ENCODE data around the gene SRSF8. TPM values are rescaled to one million over a fixed set of nuclear protein-coding genes. Genes with fewer than 3 reads are reported as not detected.

SRSF8 gene
- total and polyA plus RNA-seq, 8 donors = 17.3 to 35.9 (median 27.1) TPM

DNA sequence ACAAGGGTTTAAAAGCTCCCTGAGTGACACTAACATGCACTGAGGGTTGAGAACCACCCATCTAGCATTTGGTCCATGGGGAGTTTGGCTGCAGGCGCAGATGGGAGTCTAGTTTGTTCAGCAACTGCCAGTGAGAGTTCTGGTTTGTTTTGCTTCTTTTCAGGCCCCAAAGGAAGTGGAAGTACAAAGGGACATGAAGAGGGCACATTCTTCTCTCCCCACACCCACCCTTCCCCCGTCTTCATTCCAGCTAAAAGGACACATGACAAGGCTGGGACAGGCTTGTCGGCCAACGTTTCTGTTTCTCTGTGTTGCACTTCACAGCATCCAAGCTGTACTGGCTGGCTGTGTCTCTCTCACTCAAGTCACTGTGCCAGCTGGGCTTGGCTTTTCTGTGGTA is 14.7 kb downstream of the SRSF8 start:
- 61 to 68% methylated on average over 4 of the region's 4 CpGs for WGBS, 2 donors
- H3K4me1 ChIP-seq = peaks cover 0 to under 1% (median under 1%) of the 10 kb centered on the region in 3 donors
- H3K9me3 ChIP-seq = no peaks in the 10 kb centered on the region
- no peak overlapping the region for H3K27ac ChIP-seq
- no peak overlapping the region for H3K4me3 ChIP-seq
- no peak for ATAC-seq
- no peak for FAIRE-seq
- TF ChIP-seq, protein P1, sequence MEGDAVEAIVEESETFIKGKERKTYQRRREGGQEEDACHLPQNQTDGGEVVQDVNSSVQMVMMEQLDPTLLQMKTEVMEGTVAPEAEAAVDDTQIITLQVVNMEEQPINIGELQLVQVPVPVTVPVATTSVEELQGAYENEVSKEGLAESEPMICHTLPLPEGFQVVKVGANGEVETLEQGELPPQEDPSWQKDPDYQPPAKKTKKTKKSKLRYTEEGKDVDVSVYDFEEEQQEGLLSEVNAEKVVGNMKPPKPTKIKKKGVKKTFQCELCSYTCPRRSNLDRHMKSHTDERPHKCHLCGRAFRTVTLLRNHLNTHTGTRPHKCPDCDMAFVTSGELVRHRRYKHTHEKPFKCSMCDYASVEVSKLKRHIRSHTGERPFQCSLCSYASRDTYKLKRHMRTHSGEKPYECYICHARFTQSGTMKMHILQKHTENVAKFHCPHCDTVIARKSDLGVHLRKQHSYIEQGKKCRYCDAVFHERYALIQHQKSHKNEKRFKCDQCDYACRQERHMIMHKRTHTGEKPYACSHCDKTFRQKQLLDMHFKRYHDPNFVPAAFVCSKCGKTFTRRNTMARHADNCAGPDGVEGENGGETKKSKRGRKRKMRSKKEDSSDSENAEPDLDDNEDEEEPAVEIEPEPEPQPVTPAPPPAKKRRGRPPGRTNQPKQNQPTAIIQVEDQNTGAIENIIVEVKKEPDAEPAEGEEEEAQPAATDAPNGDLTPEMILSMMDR (IDR thresholded peaks at IDR 0.05) = no peak
- DNase-seq = no peak
- H3K27me3 ChIP-seq = no peaks in the 10 kb centered on the region
- intact Hi-C loops (cut with DNase I) = loop anchor here in 1 of 3 donors (10.0 kb wide), 1 partner anchor 63 kb away; no protein-coding TSS in a partner anchor
- H3K36me3 ChIP-seq = no peaks in the 10 kb centered on the region

DNA sequence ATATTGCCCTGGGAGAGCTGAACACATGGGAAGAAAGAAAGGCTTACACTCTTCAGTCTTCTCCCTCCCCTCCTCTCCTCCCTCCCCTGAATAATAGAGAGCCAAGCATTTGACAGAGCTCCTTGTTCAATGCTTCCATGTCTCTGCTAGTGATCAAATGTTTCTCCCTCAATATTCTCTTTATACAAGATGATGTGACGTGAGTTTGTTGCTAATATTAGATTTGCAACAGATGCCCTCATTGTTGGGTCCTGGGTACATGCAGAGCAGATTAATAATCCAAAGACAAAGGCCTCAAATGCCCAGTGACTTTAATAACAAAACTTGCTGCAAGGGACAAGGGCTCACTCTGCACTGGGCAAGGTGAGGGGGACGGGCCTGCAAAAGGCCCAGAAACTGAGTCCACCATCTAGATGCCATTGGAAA is 15.9 kb downstream of the SRSF8 start:
- FAIRE-seq = no peak
- TF ChIP-seq, protein P1 (IDR thresholded peaks at IDR 0.05) = no peak
- ATAC-seq = no peak
- DNase-seq = no peak
- Histone ChIP-seq H3K4me1 (no peaks in the 10 kb centered on the region), H3K27me3 (no peaks in the 10 kb centered on the region), H3K27ac (no peak overlapping the region), H3K9me3 (no peaks in the 10 kb centered on the region), H3K4me3 (no peak overlapping the region), H3K36me3 (no peaks in the 10 kb centered on the region)
- WGBS, 2 donors = 79 to 86% methylated on average over 2 of the region's 2 CpGs
- intact Hi-C loops (cut with DNase I) = loop anchor here in 1 of 3 donors (10.0 kb wide), 1 partner anchor 62 kb away; no protein-coding TSS in a partner anchor

DNA sequence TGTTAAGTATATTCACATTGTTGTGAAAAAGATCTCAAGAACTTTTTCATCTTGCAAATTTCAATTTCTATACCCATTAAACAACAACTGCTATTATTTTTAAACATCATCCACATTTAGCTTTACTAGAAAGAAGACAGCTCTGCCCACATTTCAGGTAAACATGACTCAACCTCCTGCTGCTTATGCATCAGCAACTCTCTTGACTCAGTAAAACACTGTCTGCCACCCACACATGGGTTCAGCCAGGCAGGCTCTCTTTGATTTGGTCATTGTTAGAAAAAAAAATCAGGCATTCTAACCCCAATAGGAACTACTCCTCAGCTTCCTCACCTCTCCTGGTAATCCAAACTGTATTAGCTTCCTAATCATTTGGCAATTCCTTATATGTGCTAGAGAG is 17.8 kb downstream of the SRSF8 start:
- intact Hi-C loops (cut with DNase I) = loop anchor here in 1 of 3 donors (10.0 kb wide), 1 partner anchor 60 kb away; no protein-coding TSS in a partner anchor
- H3K27ac ChIP-seq = no peak overlapping the region
- ATAC-seq (peak in 1 of 4 donors; percentile 50), FAIRE-seq (no peak), DNase-seq (no peak)
- H3K4me1 ChIP-seq = no peaks in the 10 kb centered on the region
- TF ChIP-seq, protein P1 (IDR thresholded peaks at IDR 0.05) = no peak
- no peak overlapping the region for H3K4me3 ChIP-seq
- no peaks in the 10 kb centered on the region for H3K9me3 ChIP-seq
- H3K27me3 ChIP-seq = no peaks in the 10 kb centered on the region
- no peaks in the 10 kb centered on the region for H3K36me3 ChIP-seq

DNA sequence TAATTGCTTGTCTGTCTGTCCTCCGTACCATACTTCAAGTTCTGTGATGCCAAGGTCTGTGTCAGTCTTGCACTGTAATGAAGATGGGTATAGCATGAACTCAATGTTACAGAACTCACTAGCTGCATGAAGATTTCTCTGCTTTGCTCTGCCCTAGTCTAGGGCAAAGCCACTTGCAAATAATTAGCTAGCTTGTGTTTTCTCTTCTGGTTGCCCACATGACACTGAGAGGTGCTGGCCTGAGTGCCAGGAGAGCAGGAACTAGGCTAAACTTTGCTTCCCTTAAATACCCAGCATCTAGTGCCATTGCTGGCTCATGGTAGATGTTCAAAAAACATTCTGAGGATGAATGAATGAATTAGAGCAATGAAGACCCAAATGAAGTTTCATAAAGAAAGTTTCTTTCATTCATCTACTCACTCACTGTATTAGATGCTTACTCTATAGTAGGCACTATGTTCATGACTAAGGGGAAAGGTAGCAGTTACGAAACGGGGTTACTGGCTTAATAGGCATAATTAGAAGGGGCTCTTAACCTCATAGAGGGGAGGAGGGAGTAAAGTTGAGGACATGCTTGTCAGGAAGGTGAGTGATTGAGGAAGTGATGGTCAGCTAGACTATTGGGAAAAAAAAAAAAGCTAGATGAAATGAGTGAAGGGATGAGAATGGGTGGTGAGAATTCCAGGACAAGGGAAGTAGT is 18.5 kb downstream of the SRSF8 start:
- no peaks in the 10 kb centered on the region for H3K36me3 ChIP-seq
- H3K4me3 ChIP-seq = no peak overlapping the region
- intact Hi-C loops (cut with DNase I) = loop anchor here in 1 of 3 donors (10.0 kb wide), 1 partner anchor 60 kb away; no protein-coding TSS in a partner anchor
- no peaks in the 10 kb centered on the region for H3K27me3 ChIP-seq
- TF ChIP-seq, protein P1 (IDR thresholded peaks at IDR 0.05) = no peak
- WGBS, 2 donors = 66 to 86% methylated on average over 3 of the region's 3 CpGs
- H3K4me1 ChIP-seq = no peaks in the 10 kb centered on the region
- FAIRE-seq (no peak), DNase-seq (no peak), ATAC-seq (no peak)
- H3K27ac ChIP-seq = no peak overlapping the region
- H3K9me3 ChIP-seq = no peaks in the 10 kb centered on the region

DNA sequence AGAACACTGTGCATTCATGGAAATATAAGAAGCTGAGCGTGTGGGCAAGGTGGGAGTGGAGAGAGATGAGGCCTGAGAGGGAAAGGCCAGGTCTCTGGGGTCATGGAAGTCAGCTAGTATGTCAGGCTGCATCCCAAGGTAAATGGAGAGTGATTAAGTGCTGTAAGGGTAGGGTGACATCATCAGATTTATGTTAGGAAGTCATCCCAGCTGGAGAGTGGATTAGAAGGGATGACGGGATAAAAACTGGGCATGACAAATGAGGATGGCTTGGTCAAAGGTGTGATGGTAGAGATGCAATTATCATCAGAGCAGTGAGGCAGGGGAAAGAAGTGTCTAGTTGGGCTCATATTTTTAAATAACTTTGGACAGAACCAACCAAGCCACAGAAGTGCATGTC is 19.4 kb downstream of the SRSF8 start:
- H3K4me3 ChIP-seq = no peak overlapping the region
- peaks cover 0 to 8% (median 0%) of the 10 kb centered on the region in 3 donors for H3K4me1 ChIP-seq
- WGBS, 2 donors = 73 to 86% methylated on average over 2 of the region's 2 CpGs
- H3K27ac ChIP-seq = no peak overlapping the region
- no peak for DNase-seq
- intact Hi-C loops (cut with DNase I) = loop anchor here in 1 of 3 donors (10.0 kb wide), 1 partner anchor 59 kb away; no protein-coding TSS in a partner anchor
- ATAC-seq = no peak
- H3K9me3 ChIP-seq = no peaks in the 10 kb centered on the region
- TF ChIP-seq, protein P1 (IDR thresholded peaks at IDR 0.05) = no peak
- no peak for FAIRE-seq
- H3K27me3 ChIP-seq = no peaks in the 10 kb centered on the region
- H3K36me3 ChIP-seq = no peaks in the 10 kb centered on the region

Data from pancreas (tissue), 10 donors.